HG02610 (cell line): ENCODE results near the gene PABPN1L.
"Not testable (repeated sequence)": the region's sequence is repeated elsewhere in the genome, so short reads cannot be mapped to it uniquely, and the experiment has no call there.

Experiments
- ATAC-seq: cut with Tn5 transposase; IDR thresholded peaks from one replicate; pipeline ENCODE4 v1.9.1; 2021; ENCODE audit warnings: mild to moderate bottlenecking, moderate library complexity; ENCODE audit not compliant: unreplicated experiment

Gene PABPN1L

GRCh38 chr16:88833086-88833485, 33.4 kb downstream of the PABPN1L start:
- ATAC-seq = no peak

- no peak for ATAC-seq
Observed at GRCh38 chr16:88831838-88832237, 34.6 kb downstream of the PABPN1L start.

DNA sequence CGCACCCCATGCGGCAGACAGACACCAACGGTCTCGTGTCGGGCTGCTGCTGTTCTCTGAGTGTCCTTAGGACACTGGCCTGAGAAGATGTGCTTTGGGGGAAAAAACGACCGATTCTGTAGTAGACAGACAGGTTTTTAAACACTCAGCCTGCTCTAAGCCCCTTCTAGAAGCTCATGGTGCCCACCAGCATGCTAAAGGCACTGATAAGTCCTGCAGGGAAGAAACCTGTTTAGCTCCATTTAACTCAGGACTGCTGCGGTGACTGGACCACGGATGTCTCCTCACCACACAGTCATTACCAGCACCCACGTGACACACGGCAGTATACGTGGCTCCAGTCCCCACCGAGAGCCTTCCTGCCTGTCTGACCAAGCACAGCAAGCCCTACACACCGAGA, 35.7 kb downstream of the PABPN1L start:
- ATAC-seq = no peak

- ATAC-seq = no peak
Observed at GRCh38 chr16:88830258-88830657, 36.2 kb downstream of the PABPN1L start.

DNA sequence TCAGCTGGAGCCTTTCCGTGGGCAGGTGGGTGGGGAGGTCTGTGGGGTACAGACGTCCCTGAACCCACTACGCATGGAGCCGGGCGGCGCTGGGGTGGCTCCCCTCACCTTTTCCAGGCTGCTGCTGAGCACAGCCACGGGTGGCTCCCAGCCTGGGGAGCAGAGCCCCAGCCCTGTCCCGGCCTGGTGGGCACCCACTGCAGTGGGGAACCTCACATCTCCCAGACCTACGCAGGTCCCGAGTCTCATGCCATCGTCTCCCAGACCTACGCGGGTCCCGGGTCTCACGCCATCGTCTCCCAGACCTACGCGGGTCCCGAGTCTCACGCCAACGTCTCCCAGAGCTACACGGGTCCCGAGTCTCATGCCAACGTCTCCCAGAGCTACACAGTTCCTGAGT, 37.7 kb downstream of the PABPN1L start:
- ATAC-seq = no peak

- ATAC-seq = no peak
Observed at GRCh38 chr16:88827727-88828126, 38.7 kb downstream of the PABPN1L start.

DNA sequence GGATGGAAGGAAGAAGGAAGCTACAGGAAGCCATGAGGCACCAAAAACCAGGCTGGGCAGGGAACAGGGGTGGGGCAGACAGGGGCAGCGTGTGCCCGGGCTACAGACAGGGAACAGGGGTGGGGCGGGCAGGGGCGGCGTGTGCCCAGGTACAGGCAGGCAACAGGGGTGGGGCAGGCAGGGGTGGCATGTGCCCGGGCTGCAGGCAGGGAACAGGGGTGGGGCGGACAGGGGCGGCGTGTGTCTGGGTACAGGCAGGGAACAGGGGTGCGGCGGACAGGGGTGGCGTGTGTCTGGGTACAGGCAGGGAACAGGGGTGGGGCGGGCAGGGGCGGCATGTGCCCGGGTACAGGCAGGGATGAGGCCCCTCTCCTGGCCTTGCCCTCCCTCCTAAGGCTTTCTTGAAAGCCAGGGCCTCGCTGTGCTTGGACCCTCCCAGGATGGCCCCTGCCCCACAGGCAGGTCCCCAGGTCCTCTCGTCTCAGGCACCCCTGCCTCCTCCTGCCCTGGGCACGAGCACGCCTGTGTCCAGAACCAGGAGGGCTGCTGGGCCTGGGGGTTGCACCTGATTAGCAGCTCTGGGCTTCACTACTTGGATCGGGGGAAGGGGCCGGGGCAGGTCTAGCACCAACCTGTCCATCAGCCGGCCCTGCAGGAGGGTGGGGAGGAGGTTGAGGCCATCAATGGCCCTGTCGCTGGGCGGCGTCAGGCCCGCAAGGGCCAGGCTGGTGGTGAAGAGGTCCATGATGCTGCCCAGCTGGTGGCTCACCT, 40.2 kb downstream of the PABPN1L start:
- no peak for ATAC-seq

GRCh38 chr16:88825146-88825545, 41.3 kb downstream of the PABPN1L start:
- ATAC-seq = no peak

DNA sequence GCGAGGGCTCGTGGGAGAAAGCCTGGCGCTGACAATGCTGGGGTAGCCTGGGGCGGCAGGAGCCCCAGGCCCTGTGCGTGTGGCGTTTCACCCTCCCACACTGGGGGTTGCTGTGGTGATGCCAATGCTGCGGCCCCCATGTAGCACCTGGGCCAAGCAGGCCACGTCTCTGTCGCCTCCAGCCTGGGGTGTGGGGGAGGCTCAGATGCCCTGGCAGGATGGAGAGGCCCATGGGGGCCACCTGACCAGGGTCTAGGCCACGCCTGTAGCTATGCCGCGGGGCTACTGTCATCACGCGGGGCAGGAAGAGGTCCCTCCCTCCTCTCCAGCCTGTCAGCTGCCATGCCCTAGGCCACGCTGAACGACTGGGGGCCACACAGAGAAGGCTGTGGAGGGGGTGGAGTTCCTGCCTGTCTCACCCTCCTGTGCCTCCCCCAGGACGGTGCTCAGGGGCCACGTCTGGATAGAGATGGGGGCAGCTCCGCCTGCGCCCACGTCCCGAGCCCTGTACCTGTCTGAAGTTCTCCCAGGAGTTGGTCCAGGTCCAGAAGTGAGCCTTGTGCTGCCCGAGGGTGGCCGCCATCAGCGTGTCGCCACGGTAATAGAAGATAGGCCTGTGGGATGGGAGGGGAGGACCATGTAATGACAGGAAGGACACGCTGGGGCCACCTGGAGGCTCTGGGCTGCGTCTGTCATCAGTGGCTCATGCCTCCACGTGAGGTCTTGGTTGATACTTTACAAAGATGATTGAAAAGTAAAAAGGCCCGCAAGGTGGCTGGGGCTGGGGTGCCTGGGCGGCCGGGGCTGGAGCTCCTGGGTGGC, 42.0 kb downstream of the PABPN1L start:
- no peak for ATAC-seq

DNA sequence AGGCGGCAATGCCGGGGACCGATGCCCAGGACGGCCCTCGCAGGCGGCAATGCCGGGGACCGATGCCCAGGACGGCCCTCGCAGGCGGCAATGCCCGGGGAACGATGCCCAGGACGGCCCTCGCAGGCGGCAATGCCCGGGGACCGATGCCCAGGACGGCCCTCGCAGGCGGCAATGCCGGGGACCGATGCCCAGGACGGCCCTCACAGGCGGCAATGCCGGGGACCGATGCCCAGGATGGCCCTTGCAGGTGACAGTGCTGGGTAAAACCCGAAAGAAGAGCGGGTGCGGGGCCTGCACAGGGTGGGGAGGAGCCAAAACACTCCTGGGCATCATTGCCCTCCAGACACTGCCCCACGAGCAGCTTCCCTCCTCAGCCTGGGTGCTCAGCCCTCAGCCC, 42.8 kb downstream of the PABPN1L start:
- ATAC-seq = not testable (repeated sequence)

DNA sequence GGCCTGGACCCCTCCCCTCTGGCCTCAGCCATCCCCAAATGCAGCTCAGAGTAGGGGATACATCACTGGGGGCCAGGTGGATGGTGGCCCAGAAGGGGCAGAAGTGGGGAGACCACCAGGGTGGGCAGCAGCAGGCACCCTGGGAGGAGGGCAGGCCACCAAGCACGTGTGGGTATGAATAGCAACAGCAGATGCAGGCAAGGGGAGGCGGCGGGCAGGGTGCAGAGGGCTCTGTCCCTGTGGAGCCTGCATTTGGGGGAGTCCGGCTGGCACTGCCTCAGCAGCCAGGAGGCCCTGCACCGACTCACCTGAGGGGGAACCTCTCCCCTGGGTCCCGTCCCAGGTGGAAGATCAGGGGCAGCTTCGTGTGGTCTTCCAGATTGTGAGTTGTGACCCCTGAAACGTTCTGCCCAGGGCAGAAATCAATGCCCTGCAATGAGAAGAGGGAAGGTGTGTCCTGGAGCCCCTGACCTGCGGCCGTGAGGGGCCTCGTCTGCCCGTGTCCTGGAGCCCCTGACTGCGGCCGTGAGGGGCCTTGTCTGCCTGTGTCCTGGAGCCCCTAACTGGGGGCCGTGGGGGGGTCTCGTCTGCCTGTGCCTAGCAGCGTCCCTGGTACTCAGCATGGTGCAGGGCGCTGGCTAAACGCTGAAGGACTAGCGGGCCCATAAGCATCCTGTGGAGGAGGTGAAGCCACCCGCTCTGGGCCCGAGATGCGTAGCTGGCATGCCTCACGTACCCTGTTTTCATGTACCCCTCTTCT, 44.0 kb downstream of the PABPN1L start:
- ATAC-seq = no peak

- ATAC-seq = no peak
Observed at GRCh38 chr16:88821168-88821850, 45.2 kb downstream of the PABPN1L start.

- ATAC-seq = no peak
Observed at GRCh38 chr16:88820385-88821025, 46.0 kb downstream of the PABPN1L start.

DNA sequence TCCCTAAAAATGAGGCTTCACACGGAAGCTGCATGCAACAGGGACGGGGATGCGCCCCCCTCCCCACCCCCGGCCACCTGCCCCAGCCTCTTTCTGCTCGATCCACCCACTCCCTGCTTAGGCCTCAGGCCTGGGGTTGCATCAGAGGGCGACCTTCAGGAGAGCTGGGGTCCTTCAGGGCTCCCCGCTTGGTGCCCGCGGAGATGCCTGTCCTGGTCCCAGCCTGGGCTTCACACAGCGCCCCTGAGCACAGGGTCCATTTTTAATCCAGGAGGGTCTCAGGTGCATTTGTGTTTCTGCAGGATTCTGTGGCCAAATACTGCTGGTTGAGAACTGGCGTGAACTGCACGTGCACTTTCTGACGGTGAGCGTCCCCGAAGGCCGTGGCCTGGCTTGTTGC, 47.3 kb downstream of the PABPN1L start:
- no peak for ATAC-seq

DNA sequence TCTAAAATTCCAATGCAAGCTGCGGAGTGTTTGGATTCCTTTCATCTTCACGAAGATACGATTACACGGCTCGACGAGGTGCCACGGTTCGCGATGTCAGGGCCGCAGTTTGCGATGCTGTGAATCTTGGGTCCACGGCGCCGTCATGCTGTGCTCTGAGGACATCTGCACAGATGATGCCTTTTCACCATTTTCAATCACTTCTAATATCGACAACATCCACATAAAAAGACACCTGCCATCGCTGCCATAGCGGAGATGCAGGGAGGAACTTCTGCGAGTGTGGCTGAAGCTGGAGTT, 47.9 kb downstream of the PABPN1L start:
- ATAC-seq = no peak

- no peak for ATAC-seq
Observed at GRCh38 chr16:88817785-88818574, 48.5 kb downstream of the PABPN1L start.

DNA sequence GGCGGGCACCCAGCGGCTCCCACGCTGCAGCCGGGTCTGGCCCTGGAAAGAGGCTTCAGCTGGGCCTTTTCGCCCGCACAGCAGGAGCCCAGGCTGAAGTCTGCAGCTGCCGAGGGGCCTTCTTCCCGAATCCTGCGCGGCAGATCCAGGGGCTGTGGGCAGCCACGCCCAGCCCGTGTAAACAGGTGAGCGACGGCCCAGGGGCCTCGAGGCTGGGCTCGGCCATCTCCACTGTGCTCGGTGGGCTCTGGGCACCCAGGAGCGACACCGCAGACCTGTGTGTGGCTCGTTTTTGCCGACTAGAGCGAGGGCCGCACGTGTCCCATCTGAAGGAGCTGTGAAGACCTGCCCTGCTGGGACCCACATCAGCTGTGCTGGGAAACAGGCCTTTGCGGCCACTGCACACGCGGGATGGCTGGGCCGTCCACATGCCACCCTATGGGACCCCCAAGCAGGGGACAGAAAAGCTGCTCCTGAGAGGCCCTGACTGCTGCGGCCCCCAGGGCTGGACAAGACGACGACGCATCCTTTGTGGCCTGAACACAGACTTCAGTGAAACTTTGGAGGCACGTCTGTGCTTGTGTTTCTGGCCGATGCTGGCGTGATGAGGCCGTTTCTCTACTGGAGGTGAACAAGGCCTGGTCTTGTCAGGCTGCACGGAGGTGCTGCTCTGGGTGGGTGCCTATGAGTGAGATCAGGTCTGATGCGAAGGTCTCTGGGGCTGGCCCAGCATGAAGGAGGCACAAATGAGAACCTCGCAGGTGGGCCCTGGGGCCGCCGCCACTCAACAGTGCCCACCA, 49.5 kb downstream of the PABPN1L start:
- ATAC-seq = no peak

DNA sequence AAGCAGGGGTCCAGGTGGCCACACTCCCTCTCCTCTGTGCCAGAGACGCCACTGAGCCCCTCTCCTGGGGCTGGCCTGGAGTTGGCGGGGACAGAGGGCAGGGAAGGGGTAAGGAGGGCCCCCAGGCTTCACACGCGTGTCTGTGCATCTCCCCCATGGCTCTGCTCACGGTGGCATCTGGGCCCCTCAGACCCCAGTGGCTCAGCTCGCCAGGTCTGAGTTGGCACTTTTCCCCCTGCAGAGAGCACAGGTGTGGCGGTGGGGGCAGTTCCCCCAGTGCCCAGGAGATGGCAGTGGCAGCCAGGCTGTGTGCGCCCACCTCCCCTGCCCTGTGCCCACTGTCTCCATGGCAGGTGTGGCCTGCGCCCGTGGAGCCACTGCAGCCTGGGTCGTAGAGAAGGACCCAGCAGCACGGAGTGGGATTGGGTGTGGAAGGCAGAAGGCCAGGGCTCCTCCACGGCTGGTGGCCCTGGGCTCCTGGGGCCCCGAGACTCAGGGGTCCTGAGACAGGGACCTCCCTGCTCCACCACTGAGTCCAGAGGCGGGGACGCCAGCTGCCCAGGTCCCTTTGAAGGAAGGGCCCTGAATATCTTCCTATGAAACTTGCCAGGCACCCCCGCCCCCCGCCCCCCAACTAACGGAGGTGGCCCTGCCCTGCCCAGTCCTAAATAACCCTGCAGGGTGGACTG, 50.4 kb downstream of the PABPN1L start:
- no peak for ATAC-seq
